Spinal cord (tissue), 10 donors: Measurements from ENCODE around the gene GPR101. TPM values are rescaled to one million over a fixed set of nuclear protein-coding genes. Genes with fewer than 3 reads are reported as not detected.
"Not testable (repeated sequence)": the region's sequence is repeated elsewhere in the genome, so short reads cannot be mapped to it uniquely, and the experiment has no call there.

Experiments used
- DNase-seq, 6 donors: peaks; one replicate each; pipeline versions ENCODE4 v3.0.0 to v3.0.0-alpha.2; 2013 to 2015; ENCODE audit warnings: low spot score in 6 of 6, low read depth in 4 of 6
- H3K27ac ChIP-seq: one replicate; pipeline ENCODE4 v1.5.1; 2013; ENCODE audit warnings: low read depth, low read length, control low read depth
- H3K27me3 ChIP-seq: one replicate; pipeline ENCODE4 v1.6.1; 2013; ENCODE audit warnings: low read length; ENCODE audit not compliant: control insufficient read depth, insufficient read depth
- H3K36me3 ChIP-seq: one replicate; pipeline ENCODE4 v1.6.1; 2013; ENCODE audit warnings: low read length; ENCODE audit not compliant: control insufficient read depth, insufficient read depth
- H3K4me1 ChIP-seq: one replicate; pipeline ENCODE4 v1.6.1; 2013; ENCODE audit warnings: low read length; ENCODE audit not compliant: control insufficient read depth, insufficient read depth
- H3K4me3 ChIP-seq: one replicate; pipeline ENCODE4 v1.5.1; 2013; ENCODE audit warnings: low read depth, low read length, control low read depth
- H3K9me3 ChIP-seq: one replicate; pipeline ENCODE4 v1.6.1; 2013; ENCODE audit warnings: low read length; ENCODE audit not compliant: control insufficient read depth, insufficient read depth
- WGBS: methylation state at CpG from one replicate; pipeline ENCODE4 v1.1.5; 2013; ENCODE audit warnings: missing lambda C conversion rate; ENCODE audit not compliant: insufficient coverage; 5-methylcytosine and 5-hydroxymethylcytosine counted together
- polyA plus RNA-seq, 2 donors: library from polyadenylated mRNA; unstranded; fragments of 120-200 nt; gene quantifications; one replicate each; pipeline ENCODE4 v1.2.1, GENCODE V29; 2013; ENCODE audit not compliant: insufficient read length in 2 of 2
- total RNA-seq, 2 donors: library from RNA; depleted of rRNA in 1 of 2; stranded (reverse); fragments of 120-200 nt in 1 of 2; fragments of >200 nt in 1 of 2; gene quantifications; one replicate each; pipeline versions ENCODE4 v1.2.3 to v1.2.4, GENCODE V29; 2013 to 2014
- donor health status: healthy.

The GPR101 gene
- total and polyA plus RNA-seq, 4 donors, result 0.32 to 1.9 (median 0.50) TPM

DNA sequence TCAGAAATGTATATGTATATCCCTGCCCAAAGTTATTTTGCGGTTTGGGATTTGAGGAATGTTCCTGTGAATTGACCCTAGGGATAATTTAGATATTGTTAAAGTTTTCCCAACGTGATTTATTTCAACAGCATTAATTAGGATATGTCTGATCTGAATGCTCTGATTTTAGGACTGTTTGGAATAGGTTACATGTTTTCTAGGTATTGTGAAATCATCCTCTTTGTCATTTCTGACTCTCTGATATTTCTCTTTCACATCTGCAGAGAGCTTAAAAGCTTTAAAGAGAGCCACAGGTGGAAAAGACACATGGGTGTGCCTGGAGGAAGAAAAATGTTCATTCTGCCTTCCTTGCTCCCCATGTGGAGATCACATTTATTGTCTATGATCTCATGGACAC, 5.1 kb downstream of the GPR101 start:
- Histone ChIP-seq H3K27me3 (peaks cover 37% of the 10 kb centered on the region), H3K27ac (no peak overlapping the region), H3K36me3 (no peaks in the 10 kb centered on the region), H3K4me1 (peaks cover 18% of the 10 kb centered on the region), H3K9me3 (peaks cover 1% of the 10 kb centered on the region), H3K4me3 (no peak overlapping the region)
- DNase-seq, result no peak
- 67% methylated on average over 1 of the region's 2 CpGs for WGBS

- Histone ChIP-seq H3K36me3 (no peaks in the 10 kb centered on the region), H3K9me3 (no peaks in the 10 kb centered on the region), H3K27me3 (peaks cover 11% of the 10 kb centered on the region), H3K4me1 (peaks cover 2% of the 10 kb centered on the region), H3K27ac (no peak overlapping the region), H3K4me3 (no peak overlapping the region)
- DNase-seq, result no peak
- 80% methylated on average over 1 of the region's 5 CpGs for WGBS
These were observed 7.9 kb downstream of the GPR101 start for GRCh38 chrX:137025930-137026329.

DNA sequence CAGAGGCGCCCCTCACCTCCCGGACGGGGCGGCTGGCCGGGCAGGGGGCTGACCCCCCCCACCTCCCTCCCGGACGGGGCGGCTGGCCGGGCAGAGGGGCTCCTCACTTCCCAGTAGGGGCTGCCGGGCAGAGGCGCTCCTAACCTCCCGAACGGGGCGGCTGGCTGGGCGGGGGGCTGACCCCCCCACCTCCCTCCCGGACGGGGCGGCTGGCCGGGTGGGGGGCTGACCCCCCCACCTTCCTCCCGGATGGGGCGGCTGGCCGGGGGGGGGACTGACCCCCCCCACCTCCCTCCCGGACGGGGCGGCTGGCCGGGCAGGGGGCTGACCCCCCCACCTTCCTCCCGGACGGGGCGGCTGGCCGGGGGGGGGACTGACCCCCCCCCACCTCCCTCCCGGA, 33.6 kb downstream of the GPR101 start:
- not testable (repeated sequence) for H3K9me3 ChIP-seq, DNase-seq, H3K27ac ChIP-seq, H3K4me3 ChIP-seq, H3K4me1 ChIP-seq, H3K27me3 ChIP-seq, H3K36me3 ChIP-seq
- WGBS, result no CpG with 5 or more reads among the region's 31 CpGs

- H3K4me3 ChIP-seq, result no peak overlapping the region
- H3K27ac ChIP-seq, result no peak overlapping the region
These were observed 34.8 kb downstream of the GPR101 start for GRCh38 chrX:136999024-136999423.

More at GRCh38 chrX:136999024-136999423, 34.8 kb downstream of the GPR101 start:
- H3K27me3 ChIP-seq, result no peaks in the 10 kb centered on the region
- H3K36me3 ChIP-seq, result no peaks in the 10 kb centered on the region
- peak in 2 of 6 donors; percentile 0 to 1 for DNase-seq
- no peaks in the 10 kb centered on the region for H3K9me3 ChIP-seq
- H3K4me1 ChIP-seq, result no peaks in the 10 kb centered on the region
- WGBS, result no CpG with 5 or more reads among the region's 3 CpGs

Other genes with a start within 250 kb of the GPR101 start
- gene RBMX, start 153.3 kb downstream of the GPR101 start, total RNA-seq, result 100 to 1,000 TPM; 171 to 287 TPM
- gene RBMX, start 153.3 kb downstream of the GPR101 start, polyA plus RNA-seq, result 100 to 1,000 TPM; 236 to 239 TPM